HG02610 (cell line): Measurements from ENCODE around the gene EDC3.

Source experiments
- ATAC-seq: cut with Tn5 transposase; IDR thresholded peaks from one replicate; pipeline ENCODE4 v1.9.1; 2021; ENCODE audit warnings: mild to moderate bottlenecking, moderate library complexity; ENCODE audit not compliant: unreplicated experiment

Gene EDC3

DNA sequence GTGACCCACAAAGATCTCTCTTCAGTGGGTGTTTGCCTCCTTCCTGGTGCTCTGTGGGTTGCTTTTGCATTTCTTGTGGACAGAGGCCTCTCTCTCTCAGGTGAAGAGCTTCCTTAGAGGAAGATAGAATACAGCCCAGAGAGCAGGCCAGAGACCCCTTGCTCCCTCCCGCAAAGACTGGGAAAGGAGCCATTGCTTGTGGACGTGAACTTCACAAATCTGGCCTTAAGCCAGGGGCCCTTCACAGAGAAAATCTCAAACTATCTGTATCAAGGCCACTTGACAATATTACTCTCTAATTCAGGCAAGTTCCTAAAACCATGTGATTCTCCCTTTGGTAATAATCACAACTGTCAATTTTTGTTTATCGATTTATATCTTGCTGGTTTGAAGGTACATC is 110.6 kb downstream of the EDC3 start:
- no peak for ATAC-seq

DNA sequence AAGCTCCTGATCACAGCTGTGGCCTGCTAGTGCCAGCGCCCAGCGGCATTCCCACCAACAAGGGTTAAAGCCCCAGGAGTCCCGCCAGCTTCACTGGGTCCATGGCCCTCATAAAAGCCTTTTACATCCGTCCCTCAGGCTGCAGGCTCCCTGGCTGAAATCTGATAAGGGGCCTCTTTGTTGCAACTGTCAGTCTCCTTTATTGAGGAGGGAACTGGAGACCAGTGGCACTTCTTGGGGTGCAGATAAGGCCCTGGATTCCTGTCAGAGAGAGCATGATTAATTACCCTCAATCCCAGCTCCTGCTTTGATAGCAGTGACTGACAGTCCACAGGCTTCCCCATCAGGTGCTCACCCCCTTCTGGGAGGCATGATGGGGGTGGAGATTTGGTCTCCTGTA is 111.0 kb downstream of the EDC3 start:
- ATAC-seq, result no peak

DNA sequence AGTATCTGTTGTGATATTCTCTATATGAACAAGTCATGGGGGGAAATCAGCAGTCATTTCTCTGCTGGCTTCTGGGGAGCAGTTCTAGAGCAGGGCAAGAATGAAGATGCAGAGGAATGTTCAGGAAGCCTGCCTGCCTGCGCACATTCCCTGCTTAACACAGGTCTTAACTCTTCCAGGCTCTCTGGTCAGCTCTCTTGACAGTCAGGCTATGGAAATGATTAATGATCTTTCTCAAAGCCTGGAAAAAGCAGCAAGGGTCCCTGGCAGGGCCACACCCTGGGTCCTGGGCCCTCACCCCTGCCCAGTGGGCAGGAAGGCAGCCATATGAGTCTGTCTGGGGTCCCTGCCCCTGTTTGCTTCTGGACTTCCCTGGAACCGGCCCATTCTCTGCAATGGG is 111.6 kb downstream of the EDC3 start:
- ATAC-seq, result no peak
